ENCODE measurements around the gene GUCY1B1.
"Not testable (repeated sequence)": the region's sequence is repeated elsewhere in the genome, so short reads cannot be mapped to it uniquely, and the experiment has no call there.

Gene GUCY1B1

GRCh38 chr4:155761916-155762315, 3.1 kb downstream of the GUCY1B1 start:
- in situ Hi-C loops (cut with MboI; ENCODE audit: low sequenced_read_pairs): no loop called here

- in situ Hi-C loops (cut with MboI; ENCODE audit: low sequenced_read_pairs): no loop called here
These were observed 3.5 kb downstream of the GUCY1B1 start for GRCh38 chr4:155762334-155762733.

GRCh38 chr4:155763551-155763950, 4.7 kb downstream of the GUCY1B1 start:
- in situ Hi-C loops (cut with MboI; ENCODE audit: low sequenced_read_pairs): no loop called here

- in situ Hi-C loops (cut with MboI; ENCODE audit: low sequenced_read_pairs): no loop called here
These were observed 6.3 kb downstream of the GUCY1B1 start for GRCh38 chr4:155765149-155765548.

GRCh38 chr4:155766622-155767021, 7.8 kb downstream of the GUCY1B1 start:
- in situ Hi-C loops (cut with MboI; ENCODE audit: low sequenced_read_pairs): no loop called here

GRCh38 chr4:155768370-155768769, 9.5 kb downstream of the GUCY1B1 start:
- in situ Hi-C loops (cut with MboI; ENCODE audit: low sequenced_read_pairs): no loop called here

- in situ Hi-C loops (cut with MboI; ENCODE audit: low sequenced_read_pairs): no loop called here
These were observed 10.3 kb downstream of the GUCY1B1 start for GRCh38 chr4:155769090-155769489.

GRCh38 chr4:155772459-155773195, 13.8 kb downstream of the GUCY1B1 start:
- in situ Hi-C loops (cut with MboI; ENCODE audit: low sequenced_read_pairs): no loop called here

GRCh38 chr4:155773196-155773800, 14.5 kb downstream of the GUCY1B1 start:
- in situ Hi-C loops (cut with MboI; ENCODE audit: low sequenced_read_pairs): no loop called here

GRCh38 chr4:155774033-155774432, 15.2 kb downstream of the GUCY1B1 start:
- in situ Hi-C loops (cut with MboI; ENCODE audit: low sequenced_read_pairs): no loop called here

- in situ Hi-C loops (cut with MboI; ENCODE audit: low sequenced_read_pairs): no loop called here
These were observed 19.3 kb downstream of the GUCY1B1 start for GRCh38 chr4:155777971-155778735.

- in situ Hi-C loops (cut with MboI; ENCODE audit: low sequenced_read_pairs): no loop called here
These were observed 22.0 kb downstream of the GUCY1B1 start for GRCh38 chr4:155780775-155781174.

GRCh38 chr4:155781249-155781831, 22.5 kb downstream of the GUCY1B1 start:
- in situ Hi-C loops (cut with MboI; ENCODE audit: low sequenced_read_pairs): no loop called here

- in situ Hi-C loops (cut with MboI; ENCODE audit: low sequenced_read_pairs): no loop called here
These were observed 25.8 kb downstream of the GUCY1B1 start for GRCh38 chr4:155784637-155785036.

- in situ Hi-C loops (cut with MboI; ENCODE audit: low sequenced_read_pairs): no loop called here
These were observed 27.0 kb downstream of the GUCY1B1 start for GRCh38 chr4:155785828-155786227.

GRCh38 chr4:155787113-155787710, 28.4 kb downstream of the GUCY1B1 start:
- in situ Hi-C loops (cut with MboI; ENCODE audit: low sequenced_read_pairs): no loop called here

GRCh38 chr4:155789391-155789790, 30.6 kb downstream of the GUCY1B1 start:
- in situ Hi-C loops (cut with MboI; ENCODE audit: low sequenced_read_pairs): no loop called here

GRCh38 chr4:155789982-155790381, 31.2 kb downstream of the GUCY1B1 start:
- in situ Hi-C loops (cut with MboI; ENCODE audit: low sequenced_read_pairs): no loop called here

- in situ Hi-C loops (cut with MboI; ENCODE audit: low sequenced_read_pairs): no loop called here
These were observed 35.9 kb downstream of the GUCY1B1 start for GRCh38 chr4:155794589-155795236.

GRCh38 chr4:155795991-155796390, 37.2 kb downstream of the GUCY1B1 start:
- in situ Hi-C loops (cut with MboI; ENCODE audit: low sequenced_read_pairs): no loop called here

GRCh38 chr4:155797581-155797980, 38.8 kb downstream of the GUCY1B1 start:
- in situ Hi-C loops (cut with MboI; ENCODE audit: low sequenced_read_pairs): not testable (repeated sequence)
